Activated CD4-positive, alpha-beta T cell treated with anti-CD3 and anti-CD28 coated beads for 1 hour (primary cell): ENCODE data around the gene BMI1.

Experiments
- DNase-seq: peaks from one replicate; pipeline ENCODE4 v3.0.0-alpha.2; 2020

The BMI1 gene

GRCh38 chr10:22319980-22320558 is 830 bp upstream of the BMI1 start:
- DNase-seq: no peak

- DNase-seq: peak; percentile 57
Measured at GRCh38 chr10:22321156-22321923, 441 bp downstream of the BMI1 start.

- no peak for DNase-seq
Measured at GRCh38 chr10:22321924-22322640, 1.2 kb downstream of the BMI1 start.

GRCh38 chr10:22322641-22323160 is 1.8 kb downstream of the BMI1 start:
- DNase-seq: no peak

GRCh38 chr10:22323538-22324305 is 2.8 kb downstream of the BMI1 start:
- no peak for DNase-seq

GRCh38 chr10:22324413-22324812 is 3.5 kb downstream of the BMI1 start:
- DNase-seq: no peak

GRCh38 chr10:22324893-22325271 is 4.0 kb downstream of the BMI1 start:
- no peak for DNase-seq

GRCh38 chr10:22325272-22326144 is 4.6 kb downstream of the BMI1 start:
- peak; percentile 63 for DNase-seq

GRCh38 chr10:22326145-22326702 is 5.3 kb downstream of the BMI1 start:
- no peak for DNase-seq

- DNase-seq: no peak
Measured at GRCh38 chr10:22329150-22329549, 8.3 kb downstream of the BMI1 start.

- DNase-seq: no peak
Measured at GRCh38 chr10:22332116-22332692, 11.3 kb downstream of the BMI1 start.

GRCh38 chr10:22333167-22333974 is 12.5 kb downstream of the BMI1 start:
- no peak for DNase-seq

- DNase-seq: no peak
Measured at GRCh38 chr10:22333975-22334282, 13.0 kb downstream of the BMI1 start.

GRCh38 chr10:22334414-22335172 is 13.7 kb downstream of the BMI1 start:
- no peak for DNase-seq

GRCh38 chr10:22335173-22335933 is 14.5 kb downstream of the BMI1 start:
- DNase-seq: peak; percentile 55

- no peak for DNase-seq
Measured at GRCh38 chr10:22338185-22338900, 17.4 kb downstream of the BMI1 start.

GRCh38 chr10:22338931-22339330 is 18.0 kb downstream of the BMI1 start:
- no peak for DNase-seq

- no peak for DNase-seq
Measured at GRCh38 chr10:22339761-22340328, 18.9 kb downstream of the BMI1 start.
